ENCODE measurements around the gene CBLIF.
"Not testable (repeated sequence)": the region's sequence is repeated elsewhere in the genome, so short reads cannot be mapped to it uniquely, and the experiment has no call there.

CBLIF gene

GRCh38 chr11:59862252-59862651 is 17.0 kb upstream of the CBLIF start:
- Histone ChIP-seq H3K4me3 (no peak overlapping the region), H3K4me1 (peaks cover 5% of the 10 kb centered on the region), H3K36me3 (replicated peaks) (no peaks in the 10 kb centered on the region), H3K9me3 (no peaks in the 10 kb centered on the region), H3K27me3 (ENCODE audit: low read depth) (no peaks in the 10 kb centered on the region)
- DNase-seq (ENCODE audit: low spot score in 2 of 2): no peak
- in situ Hi-C loops (cut with MboI; ENCODE audit: low sequenced_read_pairs): no loop called here

- H3K4me3 ChIP-seq: no peak overlapping the region
These were observed 14.4 kb upstream of the CBLIF start for GRCh38 chr11:59859673-59860072.

GRCh38 chr11:59857439-59858434 is 12.4 kb upstream of the CBLIF start:
- DNase-seq (ENCODE audit: low spot score in 2 of 2): no peak
- Histone ChIP-seq H3K36me3 (replicated peaks) (no peaks in the 10 kb centered on the region), H3K9me3 (no peaks in the 10 kb centered on the region), H3K27me3 (ENCODE audit: low read depth) (no peaks in the 10 kb centered on the region; the same call in 1 of the 2 replicates), H3K4me3 (no peak overlapping the region), H3K4me1 (peaks cover 5% of the 10 kb centered on the region)
- in situ Hi-C loops (cut with MboI; ENCODE audit: low sequenced_read_pairs): no loop called here

More at GRCh38 chr11:59859673-59860072, 14.4 kb upstream of the CBLIF start:
- Histone ChIP-seq H3K9me3 (no peaks in the 10 kb centered on the region), H3K36me3 (replicated peaks) (no peaks in the 10 kb centered on the region), H3K27me3 (ENCODE audit: low read depth) (no peaks in the 10 kb centered on the region; the same call in 1 of the 2 replicates), H3K4me1 (peaks cover 5% of the 10 kb centered on the region)
- in situ Hi-C loops (cut with MboI; ENCODE audit: low sequenced_read_pairs): no loop called here
- DNase-seq (ENCODE audit: low spot score in 2 of 2): no peak

GRCh38 chr11:59854871-59855270 is 9.6 kb upstream of the CBLIF start:
- Histone ChIP-seq H3K27me3 (ENCODE audit: low read depth) (no peaks in the 10 kb centered on the region; the same call in 1 of the 2 replicates), H3K4me1 (peaks cover 5% of the 10 kb centered on the region), H3K4me3 (no peak overlapping the region), H3K36me3 (replicated peaks) (no peaks in the 10 kb centered on the region), H3K9me3 (no peaks in the 10 kb centered on the region)
- in situ Hi-C loops (cut with MboI; ENCODE audit: low sequenced_read_pairs): no loop called here
- DNase-seq (ENCODE audit: low spot score in 2 of 2): no peak

GRCh38 chr11:59851416-59851815 is 6.1 kb upstream of the CBLIF start:
- in situ Hi-C loops (cut with MboI; ENCODE audit: low sequenced_read_pairs); DNase-seq (ENCODE audit: low spot score in 2 of 2): not testable (repeated sequence)

GRCh38 chr11:59849551-59849950 is 4.3 kb upstream of the CBLIF start:
- H3K27me3 ChIP-seq (ENCODE audit: low read depth); in situ Hi-C loops (cut with MboI; ENCODE audit: low sequenced_read_pairs); DNase-seq (ENCODE audit: low spot score in 2 of 2); H3K4me3 ChIP-seq; H3K36me3 ChIP-seq (replicated peaks); H3K9me3 ChIP-seq: not testable (repeated sequence)
- peaks cover 19% of the 10 kb centered on the region for H3K4me1 ChIP-seq

More at GRCh38 chr11:59851416-59851815, 6.1 kb upstream of the CBLIF start:
- H3K4me3 ChIP-seq; H3K27me3 ChIP-seq (ENCODE audit: low read depth); H3K4me1 ChIP-seq; H3K36me3 ChIP-seq (replicated peaks); H3K9me3 ChIP-seq: not testable (repeated sequence)

DNA sequence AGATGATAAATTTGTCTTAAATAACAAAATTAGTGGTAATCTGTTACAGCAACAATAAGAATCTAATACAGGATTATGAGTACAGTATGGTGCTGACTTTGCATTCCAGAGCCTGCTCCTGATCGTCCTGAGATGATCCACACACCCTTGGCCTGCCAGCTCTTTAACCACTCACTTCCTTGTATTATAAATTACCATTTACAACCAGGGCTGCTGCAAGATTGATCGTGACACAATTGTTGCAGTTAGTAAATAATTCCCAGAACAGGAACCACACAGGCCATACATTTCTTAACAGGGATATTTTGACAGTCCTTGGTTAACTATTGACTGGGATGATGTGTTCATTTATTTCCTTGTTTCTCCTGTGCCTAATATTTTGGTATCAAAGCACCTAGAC is 3.8 kb upstream of the CBLIF start:
- H3K4me3 ChIP-seq: no peak overlapping the region
- H3K4me1 ChIP-seq: peaks cover 19% of the 10 kb centered on the region
- DNase-seq (ENCODE audit: low spot score in 2 of 2): no peak
- no peaks in the 10 kb centered on the region for H3K9me3 ChIP-seq
- in situ Hi-C loops (cut with MboI; ENCODE audit: low sequenced_read_pairs): no loop called here
- H3K27me3 ChIP-seq (ENCODE audit: low read depth): no peaks in the 10 kb centered on the region
- no peaks in the 10 kb centered on the region for H3K36me3 ChIP-seq (replicated peaks)

- H3K4me1 ChIP-seq: peaks cover 19% of the 10 kb centered on the region
- H3K27me3 ChIP-seq (ENCODE audit: low read depth); in situ Hi-C loops (cut with MboI; ENCODE audit: low sequenced_read_pairs); H3K9me3 ChIP-seq; H3K4me3 ChIP-seq; H3K36me3 ChIP-seq (replicated peaks); DNase-seq (ENCODE audit: low spot score in 2 of 2): not testable (repeated sequence)
These were observed 3.1 kb upstream of the CBLIF start for GRCh38 chr11:59848439-59848838.

GRCh38 chr11:59847626-59848025 is 2.3 kb upstream of the CBLIF start:
- DNase-seq (ENCODE audit: low spot score in 2 of 2): no peak
- H3K9me3 ChIP-seq: no peaks in the 10 kb centered on the region
- no peaks in the 10 kb centered on the region for H3K27me3 ChIP-seq (ENCODE audit: low read depth)
- in situ Hi-C loops (cut with MboI; ENCODE audit: low sequenced_read_pairs): no loop called here
- H3K4me3 ChIP-seq: no peak overlapping the region
- H3K4me1 ChIP-seq: peaks cover 19% of the 10 kb centered on the region
- H3K36me3 ChIP-seq (replicated peaks): no peaks in the 10 kb centered on the region

- in situ Hi-C loops (cut with MboI; ENCODE audit: low sequenced_read_pairs): no loop called here
- H3K36me3 ChIP-seq (replicated peaks): no peaks in the 10 kb centered on the region
- H3K27me3 ChIP-seq (ENCODE audit: low read depth): no peaks in the 10 kb centered on the region
- no peak for DNase-seq (ENCODE audit: low spot score in 2 of 2)
- H3K4me3 ChIP-seq: no peak overlapping the region
- H3K4me1 ChIP-seq: peaks cover 19% of the 10 kb centered on the region
- H3K9me3 ChIP-seq: no peaks in the 10 kb centered on the region
These were observed 1.3 kb upstream of the CBLIF start for GRCh38 chr11:59846556-59846955.

- Histone ChIP-seq H3K27me3 (ENCODE audit: low read depth) (no peaks in the 10 kb centered on the region), H3K4me3 (no peak overlapping the region), H3K36me3 (replicated peaks) (no peaks in the 10 kb centered on the region), H3K9me3 (no peaks in the 10 kb centered on the region), H3K4me1 (peaks cover 26% of the 10 kb centered on the region)
- in situ Hi-C loops (cut with MboI; ENCODE audit: low sequenced_read_pairs): no loop called here
- no peak for DNase-seq (ENCODE audit: low spot score in 2 of 2)
These were observed 3.0 kb downstream of the CBLIF start for GRCh38 chr11:59842316-59842715.

DNA sequence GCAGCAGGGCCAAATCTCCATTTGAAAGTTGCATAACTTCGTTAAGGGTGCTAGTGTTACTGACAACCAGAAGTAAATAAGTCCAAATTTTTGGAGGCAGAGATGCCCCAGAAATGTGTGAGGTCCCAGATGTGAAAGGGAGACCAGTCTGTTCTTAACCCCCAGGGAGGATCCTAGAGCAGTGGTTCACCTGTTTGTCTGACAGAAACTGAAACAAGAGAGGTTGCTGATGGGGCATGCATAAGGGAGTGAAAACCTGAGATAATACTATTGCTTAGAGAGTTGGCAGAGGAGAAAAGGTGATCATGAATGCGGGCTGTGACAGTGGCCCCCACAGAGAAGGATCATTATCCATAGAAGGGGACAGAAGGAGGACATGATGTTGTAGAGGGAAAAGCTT is 3.8 kb downstream of the CBLIF start:
- in situ Hi-C loops (cut with MboI; ENCODE audit: low sequenced_read_pairs): no loop called here
- DNase-seq (ENCODE audit: low spot score in 2 of 2): no peak
- no peaks in the 10 kb centered on the region for H3K9me3 ChIP-seq
- H3K4me3 ChIP-seq: no peak overlapping the region
- H3K4me1 ChIP-seq: peaks cover 18% of the 10 kb centered on the region
- no peaks in the 10 kb centered on the region for H3K27me3 ChIP-seq (ENCODE audit: low read depth)
- no peaks in the 10 kb centered on the region for H3K36me3 ChIP-seq (replicated peaks)

DNA sequence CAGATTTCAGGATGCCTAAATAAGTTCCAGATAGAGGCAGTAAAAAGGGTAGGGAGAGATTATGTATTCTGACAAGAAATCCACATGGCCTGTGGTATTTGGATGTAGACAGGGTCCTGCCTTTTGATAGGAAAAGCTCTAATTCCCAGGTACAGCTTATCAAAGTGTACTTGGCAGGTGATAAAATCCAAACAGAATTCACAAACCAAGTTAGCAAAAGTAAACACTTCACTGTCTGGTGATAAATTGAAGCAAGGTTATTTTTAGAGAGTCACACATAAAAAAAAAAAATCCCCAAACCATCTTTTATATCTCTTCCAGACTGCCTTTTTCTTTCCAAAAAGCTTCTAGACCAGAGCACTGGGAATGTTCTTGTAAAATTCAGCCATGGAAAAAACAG is 5.7 kb downstream of the CBLIF start:
- H3K4me3 ChIP-seq: no peak overlapping the region
- H3K9me3 ChIP-seq: no peaks in the 10 kb centered on the region
- DNase-seq (ENCODE audit: low spot score in 2 of 2): no peak
- no peaks in the 10 kb centered on the region for H3K36me3 ChIP-seq (replicated peaks)
- peaks cover 6% of the 10 kb centered on the region for H3K4me1 ChIP-seq
- in situ Hi-C loops (cut with MboI; ENCODE audit: low sequenced_read_pairs): no loop called here
- H3K27me3 ChIP-seq (ENCODE audit: low read depth): no peaks in the 10 kb centered on the region

- in situ Hi-C loops (cut with MboI; ENCODE audit: low sequenced_read_pairs): no loop called here
- H3K4me3 ChIP-seq: no peak overlapping the region
- H3K9me3 ChIP-seq: no peaks in the 10 kb centered on the region
- H3K27me3 ChIP-seq (ENCODE audit: low read depth): no peaks in the 10 kb centered on the region
- DNase-seq (ENCODE audit: low spot score in 2 of 2): no peak
- H3K36me3 ChIP-seq (replicated peaks): no peaks in the 10 kb centered on the region
- no peaks in the 10 kb centered on the region for H3K4me1 ChIP-seq
These were observed 11.7 kb downstream of the CBLIF start for GRCh38 chr11:59833602-59834001.
